Kidney epithelial cell (primary cell): ENCODE results near the gene SNCG. TPM values are rescaled to one million over a fixed set of nuclear protein-coding genes. Genes with fewer than 3 reads are reported as not detected.

Experiments
- DNase-seq: peaks from one replicate; pipeline ENCODE4 v3.0.0-alpha.2; 2010; ENCODE audit warnings: low read depth
- H3K27me3 ChIP-seq: 2 replicates; pipeline ENCODE4 v1.6.0; 2011; ENCODE audit warnings: low read length; ENCODE audit not compliant: control insufficient read depth, insufficient read depth
- H3K36me3 ChIP-seq: 2 replicates; pipeline ENCODE4 v1.5.1; 2011; ENCODE audit warnings: low read length; ENCODE audit not compliant: control insufficient read depth, insufficient read depth
- H3K4me3 ChIP-seq: 2 replicates; pipeline ENCODE4 v1.5.1; 2011; ENCODE audit warnings: low read depth, mild to moderate bottlenecking, control low read depth, low read length
- CTCF ChIP-seq: IDR thresholded peaks from 2 replicates; pipeline ENCODE4 v1.5.1; 2011; ENCODE audit warnings: mild to moderate bottlenecking, moderate library complexity, low read length, control low read depth, inconsistent platforms; ENCODE audit not compliant: insufficient read depth, poor library complexity, severe bottlenecking
- total RNA-seq: library from RNA; depleted of rRNA; stranded (reverse); fragments of >200 nt; gene quantifications from 2 replicates; pipeline ENCODE4 v1.2.3, GENCODE V29; 2015

The SNCG gene
- total RNA-seq, 1 donor from 2014 or later = not detected

GRCh38 chr10:86959737-86960002 is 1.3 kb downstream of the SNCG start:
- Histone ChIP-seq H3K36me3 (no peaks in the 10 kb centered on the region), H3K4me3 (no peak overlapping the region), H3K27me3 (no peaks in the 10 kb centered on the region)
- no peak for TF ChIP-seq CTCF
- DNase-seq = no peak

- DNase-seq = no peak
- no peaks in the 10 kb centered on the region for H3K36me3 ChIP-seq
- no peaks in the 10 kb centered on the region for H3K27me3 ChIP-seq
- H3K4me3 ChIP-seq = no peak overlapping the region
- TF ChIP-seq CTCF = peak; percentile 86
Observed at GRCh38 chr10:86960003-86960862, 1.8 kb downstream of the SNCG start.

- H3K27me3 ChIP-seq = no peaks in the 10 kb centered on the region
- no peak overlapping the region for H3K4me3 ChIP-seq
- no peak for TF ChIP-seq CTCF
- no peaks in the 10 kb centered on the region for H3K36me3 ChIP-seq
- no peak for DNase-seq
Observed at GRCh38 chr10:86960863-86961434, 2.5 kb downstream of the SNCG start.

GRCh38 chr10:86961481-86962091 is 3.2 kb downstream of the SNCG start:
- H3K27me3 ChIP-seq = no peaks in the 10 kb centered on the region
- DNase-seq = no peak
- H3K36me3 ChIP-seq = no peaks in the 10 kb centered on the region
- no peak for TF ChIP-seq CTCF
- no peak overlapping the region for H3K4me3 ChIP-seq

- TF ChIP-seq CTCF = no peak
- no peaks in the 10 kb centered on the region for H3K27me3 ChIP-seq
- H3K4me3 ChIP-seq = no peak overlapping the region
- DNase-seq = no peak
- no peaks in the 10 kb centered on the region for H3K36me3 ChIP-seq
Observed at GRCh38 chr10:86962136-86962980, 4.0 kb downstream of the SNCG start.
